IMR-90 (cell line): ENCODE results near the gene CRYAA. TPM values are rescaled to one million over a fixed set of nuclear protein-coding genes. Genes with fewer than 3 reads are reported as not detected.

Experiments
- ATAC-seq: fragments of 200-7000 bp; cut with Tn5 transposase; 2 replicates; pipeline ENCODE4 v1.9.1; 2020; ENCODE audit warnings: low read depth, mild to moderate bottlenecking, moderate library complexity
- BruUV-seq: library from RNA; stranded (reverse); fragments of 400-500 nt; replicated peaks from 2 replicates; lab custom pipeline; 2021; lab: Mats Ljungman, UMichigan
- CTCF ChIA-PET: fragments of 300-600 bp; formaldehyde crosslinking; extraction: SDS; loops from one replicate; lab custom pipeline; 2021; ENCODE audit warnings: antibody characterized with exemption; lab: Yijun Ruan, JAX
- POLR2A ChIA-PET: fragments of 300-600 bp; sonication (Branson Sonifier 250); formaldehyde crosslinking; loops from one replicate; lab custom pipeline; 2022; ENCODE audit warnings: antibody characterized with exemption; ENCODE audit not compliant: unreplicated experiment; lab: Charles Lee
- DNase-seq: peaks from one replicate; pipeline ENCODE4 v3.0.0; 2013
- H2AFZ ChIP-seq: replicated peaks from 2 replicates; pipeline ENCODE3; 2013; ENCODE audit warnings: low read length, mild to moderate bottlenecking; ENCODE audit not compliant: poor library complexity
- H2AK5ac ChIP-seq: 2 replicates; pipeline ENCODE4 v1.6.1; 2013; ENCODE audit warnings: low read depth, low read length, inconsistent platforms
- H2AK9ac ChIP-seq: replicated peaks from 2 replicates; pipeline ENCODE3; 2013; ENCODE audit warnings: mild to moderate bottlenecking, low read depth, low read length, moderate library complexity; ENCODE audit not compliant: poor library complexity
- H2BK120ac ChIP-seq: 2 replicates; pipeline ENCODE4 v1.6.1; 2013; ENCODE audit warnings: low read depth, low read length, inconsistent platforms
- H2BK15ac ChIP-seq: 3 replicates; pipeline ENCODE4 v1.6.1; 2013; ENCODE audit warnings: low read depth, low read length, inconsistent platforms
- H2BK20ac ChIP-seq: 2 replicates; pipeline ENCODE4 v1.6.1; 2013; ENCODE audit warnings: low read depth, mild to moderate bottlenecking, inconsistent platforms, low read length, moderate library complexity
- H2BK5ac ChIP-seq: 2 replicates; pipeline ENCODE4 v1.6.1; 2013; ENCODE audit warnings: mild to moderate bottlenecking, low read depth, low read length, inconsistent platforms; ENCODE audit not compliant: poor library complexity, severe bottlenecking
- H3K14ac ChIP-seq: replicated peaks from 2 replicates; pipeline ENCODE4 v1.6.1; 2013; ENCODE audit warnings: low read depth, low read length, inconsistent platforms
- H3K18ac ChIP-seq: 2 replicates; pipeline ENCODE4 v1.6.1; 2013; ENCODE audit warnings: low read depth, low read length, control low read depth
- H3K23ac ChIP-seq: 2 replicates; pipeline ENCODE4 v1.6.1; 2013; ENCODE audit warnings: low read depth, low read length, inconsistent platforms
- H3K27ac ChIP-seq: 2 replicates; pipeline ENCODE4 v1.5.1; 2013; ENCODE audit warnings: mild to moderate bottlenecking, control low read depth, low read length; ENCODE audit not compliant: insufficient read depth
- H3K27me3 ChIP-seq: 2 replicates; pipeline ENCODE4 v1.6.1; 2013; ENCODE audit warnings: low read length; ENCODE audit not compliant: control insufficient read depth, insufficient read depth
- H3K36me3 ChIP-seq: 2 replicates; pipeline ENCODE4 v1.6.1; 2013; ENCODE audit warnings: low read length, mixed read lengths; ENCODE audit not compliant: control insufficient read depth, insufficient read depth
- H3K4ac ChIP-seq: 2 replicates; pipeline ENCODE4 v1.6.1; 2013; ENCODE audit warnings: low read depth, low read length, inconsistent platforms
- H3K4me1 ChIP-seq: 2 replicates; pipeline ENCODE4 v1.6.1; 2013; ENCODE audit warnings: low read length, mixed read lengths; ENCODE audit not compliant: control insufficient read depth, insufficient read depth
- H3K4me2 ChIP-seq: 2 replicates; pipeline ENCODE4 v1.6.1; 2013; ENCODE audit warnings: low read depth, mild to moderate bottlenecking, control low read depth, low read length, moderate library complexity
- H3K4me3 ChIP-seq: 2 replicates; pipeline ENCODE4 v1.5.1; 2013; ENCODE audit warnings: low read depth, mild to moderate bottlenecking, control low read depth, low read length, moderate library complexity; ENCODE audit not compliant: insufficient read depth
- H3K56ac ChIP-seq: 2 replicates; pipeline ENCODE4 v1.6.1; 2013; ENCODE audit warnings: low read length, inconsistent platforms; ENCODE audit not compliant: insufficient read depth; ENCODE audit errors: extremely low read depth
- H3K79me1 ChIP-seq, 2 experiments: 2 replicates each; pipeline ENCODE4 v1.6.1; 2013; ENCODE audit warnings: low read length in 2 of 2, inconsistent platforms in 1 of 2, low read depth in 1 of 2
- H3K9ac ChIP-seq: 2 replicates; pipeline ENCODE4 v1.6.1; 2013; ENCODE audit warnings: low read depth, low read length, control low read depth
- H3K9me1 ChIP-seq: 2 replicates; pipeline ENCODE4 v1.6.1; 2013; ENCODE audit warnings: low read length, inconsistent platforms; ENCODE audit not compliant: insufficient read depth
- H3K9me3 ChIP-seq: 2 replicates; pipeline ENCODE4 v1.6.1; 2013; ENCODE audit warnings: low read length; ENCODE audit not compliant: control insufficient read depth, insufficient read depth
- H4K20me1 ChIP-seq: 2 replicates; pipeline ENCODE4 v1.6.1; 2013; ENCODE audit warnings: low read length, inconsistent platforms; ENCODE audit not compliant: insufficient read depth
- H4K5ac ChIP-seq: 2 replicates; pipeline ENCODE4 v1.6.1; 2013; ENCODE audit warnings: mild to moderate bottlenecking, low read depth, low read length, control low read depth
- H4K8ac ChIP-seq, 2 experiments: 2 replicates each; pipeline ENCODE4 v1.6.1; 2013; ENCODE audit warnings: low read depth in 2 of 2, low read length in 2 of 2, control low read depth in 1 of 2, inconsistent platforms in 1 of 2
- H4K91ac ChIP-seq: 2 replicates; pipeline ENCODE4 v1.6.1; 2013; ENCODE audit warnings: low read depth, low read length, inconsistent platforms; ENCODE audit not compliant: insufficient read depth
- CEBPB ChIP-seq: IDR thresholded peaks from 2 replicates; pipeline ENCODE4 v1.6.1; 2012; ENCODE audit warnings: low read depth, low read length, improper control_type of control experiment
- CHD1 ChIP-seq: IDR thresholded peaks from 2 replicates; pipeline ENCODE4 v1.6.1; 2012; ENCODE audit warnings: low read depth, low read length, improper control_type of control experiment
- MAFK ChIP-seq: IDR thresholded peaks from 2 replicates; pipeline ENCODE4 v1.6.1; 2012; ENCODE audit warnings: low read depth, low read length, improper control_type of control experiment
- WGBS, 2 experiments: methylation state at CpG; one replicate each; pipeline versions ENCODE4 v1.1.5 to v1.1.7; 2013; ENCODE audit warnings: missing lambda C conversion rate in 2 of 2; ENCODE audit not compliant: insufficient read length in 1 of 2; ENCODE audit errors: extremely low coverage in 2 of 2; 5-methylcytosine and 5-hydroxymethylcytosine counted together
- dilution Hi-C: fragments of 300-500 bp; cut with HindIII; formaldehyde crosslinking; loops from one replicate; pipeline ENCODE4 v1.14.3; 2018; ENCODE audit warnings: low sequenced_read_pairs; ENCODE audit not compliant: unreplicated experiment
- in situ Hi-C: fragments of 300-500 bp; cut with MboI; formaldehyde crosslinking; loops from 3 replicates; pipeline ENCODE4 v1.14.3; 2019; ENCODE audit warnings: low sequenced_read_pairs, inconsistent platforms, mixed read lengths
- intact Hi-C: fragments of 100-400 bp; cut with micrococcal nuclease; formaldehyde crosslinking; loops from 2 replicates; pipeline ENCODE4 v1.10.0; 2022
- polyA plus RNA-seq, 3 experiments: library from polyadenylated mRNA; depleted of rRNA; stranded (reverse); fragments of >200 nt; gene quantifications; 2 replicates each; pipeline ENCODE4 v1.2.3, GENCODE V29; 2012; ENCODE audit warnings: low replicate concordance in 1 of 3
- total RNA-seq: library from RNA; depleted of rRNA; stranded (reverse); fragments of >200 nt; gene quantifications from 2 replicates; pipeline ENCODE4 v1.2.3, GENCODE V29; 2012

Gene CRYAA
- total and polyA plus RNA-seq, 2 of the 4 experiments (the other 2 are of a cell fraction), result not detected

GRCh38 chr21:43207868-43208267 lies 39.1 kb downstream of the CRYAA start:
- BruUV-seq, result no TSS peak
- Histone ChIP-seq H2AK5ac (no peak overlapping the region), H4K8ac (no peak overlapping the region), H3K9me3 (0 out of 2 replicates have a peak, but pooled peaks cover 3% of the 10 kb centered on the region), H3K27ac (no peak overlapping the region), H2BK15ac (no peak overlapping the region), H2AK9ac (no peak overlapping the region), H2BK5ac (no peak overlapping the region), H2BK20ac (no peak overlapping the region), H3K79me1 (no peaks in the 10 kb centered on the region), H3K9me1 (no peaks in the 10 kb centered on the region), H3K4ac (no peak overlapping the region), H4K5ac (no peak overlapping the region), H2AFZ (no peak overlapping the region), H3K23ac (no peak overlapping the region), H3K9ac (no peak overlapping the region), H3K56ac (no peak overlapping the region), H4K91ac (no peak overlapping the region), H3K4me3 (no peak overlapping the region), H3K36me3 (no peaks in the 10 kb centered on the region), H3K4me2 (no peak overlapping the region), H2BK120ac (no peak overlapping the region), H3K14ac (no peak overlapping the region), H4K20me1 (no peaks in the 10 kb centered on the region), H3K18ac (no peak overlapping the region), H3K4me1 (peaks cover 2% of the 10 kb centered on the region; the same call in 1 of the 2 replicates), H3K27me3 (peaks cover 21% of the 10 kb centered on the region)
- intact Hi-C loops, result no loop called here
- ChIA-PET POLR2A (no interaction called here), CTCF (no interaction called here)
- DNase-seq, result no peak
- WGBS, 2 experiments, result no CpG with 5 or more reads among the region's 6 CpGs
- TF ChIP-seq CHD1 (no peak), CEBPB (no peak), MAFK (no peak)
- ATAC-seq, result no peak
- in situ Hi-C loops, result no loop called here
- dilution Hi-C loops, result no loop called here
